Astrocyte (in vitro differentiated cells and primary cell): Measurements from ENCODE around the gene ZNF212.

Source experiments
- CTCF ChIP-seq: IDR thresholded peaks from 2 replicates; pipeline ENCODE4 v1.5.1; 2011; ENCODE audit warnings: low read depth, mild to moderate bottlenecking, inconsistent platforms, low read length, moderate library complexity; ENCODE audit not compliant: insufficient read depth
- EZH2 ChIP-seq: IDR thresholded peaks from 2 replicates; pipeline ENCODE4 v1.6.1; 2012; ENCODE audit warnings: mild to moderate bottlenecking, low read length, inconsistent platforms; ENCODE audit not compliant: insufficient read depth

GRCh38 chr7:149240637-149241036, 1.2 kb downstream of the ZNF212 start:
- no peak for TF ChIP-seq CTCF
- TF ChIP-seq EZH2: no peak
